ENCODE measurements around the gene PDCD2L.
"Not testable (repeated sequence)": the region's sequence is repeated elsewhere in the genome, so short reads cannot be mapped to it uniquely, and the experiment has no call there.

PDCD2L gene

DNA sequence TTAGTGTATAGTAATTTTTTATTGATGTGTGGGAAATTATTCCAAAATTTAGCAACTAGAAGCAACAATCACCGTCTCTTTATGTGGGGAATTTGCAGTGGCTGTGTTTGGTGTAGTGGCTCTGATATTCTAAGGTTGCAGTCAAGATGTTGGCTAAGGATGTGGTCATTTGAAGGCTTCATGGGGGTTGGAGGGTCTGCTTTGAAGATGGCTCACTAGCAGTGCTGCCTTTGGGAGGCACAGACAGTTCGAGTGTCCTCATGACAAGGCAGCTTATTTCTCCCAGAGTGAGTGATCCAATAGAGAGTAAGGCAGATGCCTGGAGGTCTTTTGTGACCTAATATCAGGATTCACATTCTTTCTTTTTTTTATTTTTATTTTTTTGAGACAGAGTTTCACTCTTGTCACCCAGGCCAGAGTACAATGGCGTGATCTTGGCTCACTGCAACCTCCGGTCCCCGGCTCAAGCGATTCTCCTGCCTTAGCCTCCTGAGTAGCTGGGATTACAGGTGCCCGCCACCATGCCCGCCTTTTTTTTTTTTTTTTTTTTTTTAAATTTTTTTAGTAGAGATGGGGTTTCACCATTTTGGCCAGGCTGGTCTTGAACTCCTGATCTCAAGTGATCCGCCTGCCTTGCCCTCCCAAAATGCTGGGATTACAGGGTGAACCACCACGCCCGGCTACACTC lies 30.5 kb upstream of the PDCD2L start:
- no peak for DNase-seq (ENCODE audit: low spot score)

DNA sequence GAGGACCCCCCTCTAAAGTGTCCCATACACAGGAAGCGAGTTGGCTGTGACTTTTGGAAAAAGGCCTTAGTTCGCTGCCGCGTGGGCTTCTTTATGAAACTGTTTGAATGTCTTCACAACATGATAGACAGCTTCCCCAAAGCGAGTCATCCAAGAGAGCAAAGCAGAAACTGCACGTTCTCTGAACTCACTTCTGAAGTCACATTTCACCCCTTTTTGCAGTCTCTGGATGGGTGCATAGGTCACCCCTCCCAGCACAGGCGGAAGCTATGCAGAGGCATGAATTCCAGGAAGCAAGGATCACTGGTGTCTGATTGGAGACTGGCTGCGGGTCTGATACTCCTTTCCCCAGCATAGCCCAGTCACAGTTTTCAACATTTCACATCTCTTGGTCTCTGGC lies 28.6 kb upstream of the PDCD2L start:
- DNase-seq (ENCODE audit: low spot score): no peak

DNA sequence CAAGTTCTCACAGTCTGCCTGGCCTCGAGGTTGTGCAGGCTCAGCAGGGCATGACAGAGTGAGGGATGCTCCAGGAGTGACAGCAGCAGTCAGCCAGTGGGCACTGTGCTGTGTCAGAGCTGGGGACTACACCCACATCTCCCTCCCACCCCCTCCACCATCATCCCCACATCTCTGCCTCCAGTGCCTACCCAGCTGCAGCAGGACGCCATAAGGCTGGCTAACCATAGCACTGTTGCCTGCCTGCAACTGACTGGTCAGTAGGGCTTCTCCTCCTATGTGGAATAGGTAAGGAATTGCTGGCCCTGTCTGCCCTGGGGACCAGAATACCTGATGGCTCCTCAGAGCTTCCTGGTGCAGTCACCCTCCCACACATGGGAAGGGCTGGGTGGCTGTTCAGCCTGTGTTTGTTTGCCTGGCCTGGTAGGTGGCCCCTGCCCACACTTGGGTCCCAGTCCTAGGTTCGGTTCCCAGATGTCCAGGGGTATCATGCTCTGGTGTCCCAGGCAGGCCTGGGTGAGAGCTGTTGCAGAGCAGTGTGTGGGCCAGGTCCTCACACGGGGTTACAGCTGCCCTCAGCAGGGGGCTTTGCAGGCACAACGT lies 23.5 kb upstream of the PDCD2L start:
- no peak for DNase-seq (ENCODE audit: low spot score)

GRCh38 chr19:34381399-34382251 lies 22.6 kb upstream of the PDCD2L start:
- no peak for DNase-seq (ENCODE audit: low spot score)

DNA sequence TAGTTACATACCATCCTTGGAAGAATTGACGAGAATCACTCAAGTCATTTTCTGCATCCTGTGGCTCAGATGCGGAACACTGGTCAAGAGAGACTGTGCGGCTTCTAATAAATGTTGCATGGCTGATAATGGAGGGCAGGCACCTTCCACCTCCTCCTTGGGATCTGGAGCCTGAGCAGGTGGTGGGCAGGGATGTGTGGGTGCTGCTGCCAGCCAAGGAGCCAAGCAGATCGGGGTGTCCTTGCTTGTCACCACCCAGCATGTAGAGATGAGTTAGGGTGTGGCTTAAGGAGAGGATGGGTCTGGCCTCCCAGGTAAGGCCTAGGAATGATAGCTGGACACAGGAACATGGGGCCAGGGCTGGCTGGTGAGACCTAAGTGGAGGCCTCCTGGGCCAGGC lies 21.7 kb upstream of the PDCD2L start:
- no peak for DNase-seq (ENCODE audit: low spot score)

DNA sequence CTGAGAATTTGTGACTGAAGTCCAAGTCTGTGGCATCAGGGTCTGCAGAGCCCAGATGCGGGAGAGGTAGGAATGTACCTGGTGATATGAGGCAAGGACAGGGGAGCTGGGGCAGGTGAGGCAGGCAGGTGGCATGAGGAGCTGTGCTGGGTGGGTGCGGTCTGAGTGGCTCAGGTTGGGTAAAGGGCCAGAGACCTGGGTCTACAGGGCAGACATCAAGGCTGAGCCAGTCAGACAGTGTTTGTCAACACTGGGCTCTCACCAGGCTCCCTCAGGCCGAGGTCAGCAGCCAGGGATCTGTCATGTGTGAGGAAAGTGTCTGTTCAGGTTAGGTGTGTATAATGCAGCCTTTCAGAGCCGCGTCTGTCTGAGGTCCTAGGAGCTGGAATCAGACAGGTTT lies 20.6 kb upstream of the PDCD2L start:
- DNase-seq (ENCODE audit: low spot score): no peak

GRCh38 chr19:34386645-34387445 lies 17.4 kb upstream of the PDCD2L start:
- DNase-seq (ENCODE audit: low spot score): no peak

- DNase-seq (ENCODE audit: low spot score): no peak
Observed at GRCh38 chr19:34387446-34387810, 16.8 kb upstream of the PDCD2L start.

GRCh38 chr19:34388745-34389144 lies 15.5 kb upstream of the PDCD2L start:
- not testable (repeated sequence) for DNase-seq (ENCODE audit: low spot score)

GRCh38 chr19:34391813-34392212 lies 12.4 kb upstream of the PDCD2L start:
- DNase-seq (ENCODE audit: low spot score): peak; percentile 37

GRCh38 chr19:34393031-34393430 lies 11.2 kb upstream of the PDCD2L start:
- no peak for DNase-seq (ENCODE audit: low spot score)

DNA sequence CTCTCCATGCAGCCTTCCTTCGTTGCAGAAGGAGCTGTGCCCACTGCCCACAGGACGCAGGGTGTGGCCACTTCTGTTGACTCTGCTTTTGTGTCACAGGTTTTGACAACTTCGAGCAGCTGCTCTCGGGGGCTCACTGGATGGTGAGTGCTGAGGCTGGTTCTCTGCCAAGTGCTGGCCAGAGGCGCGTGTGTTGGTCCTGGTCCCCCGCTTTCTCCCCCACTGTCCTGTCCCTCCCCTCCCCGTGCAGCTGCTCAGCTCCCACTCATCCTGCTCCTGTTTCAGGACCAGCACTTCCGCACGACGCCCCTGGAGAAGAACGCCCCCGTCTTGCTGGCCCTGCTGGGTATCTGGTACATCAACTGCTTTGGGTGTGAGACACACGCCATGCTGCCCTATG lies 10.6 kb upstream of the PDCD2L start:
- no peak for DNase-seq (ENCODE audit: low spot score)

DNA sequence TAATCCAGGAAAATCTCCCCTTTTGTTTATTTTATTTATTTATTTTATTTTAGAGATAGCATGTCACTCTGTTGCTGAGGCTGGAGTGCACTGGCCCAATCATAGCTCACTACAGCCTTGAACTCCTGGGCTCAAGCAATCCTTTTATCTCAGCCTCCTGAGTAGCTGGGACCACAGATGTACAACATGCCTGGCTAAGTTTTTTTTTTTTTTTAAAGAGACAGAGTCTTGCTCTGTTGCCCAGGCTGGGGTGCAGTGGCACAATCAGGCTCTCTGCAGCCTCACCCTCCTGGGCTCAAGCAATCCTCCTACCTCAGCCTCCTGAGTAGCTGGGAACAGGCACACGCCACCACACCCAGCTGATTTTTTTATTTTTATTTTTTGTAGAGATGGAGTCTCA lies 6.3 kb upstream of the PDCD2L start:
- no peak for DNase-seq (ENCODE audit: low spot score)

- no peak for DNase-seq (ENCODE audit: low spot score)
Observed at GRCh38 chr19:34399886-34400285, 4.3 kb upstream of the PDCD2L start.

GRCh38 chr19:34400844-34401243 lies 3.4 kb upstream of the PDCD2L start:
- not testable (repeated sequence) for DNase-seq (ENCODE audit: low spot score)

- DNase-seq (ENCODE audit: low spot score): no peak
Observed at GRCh38 chr19:34402074-34402600, 2.1 kb upstream of the PDCD2L start.

DNA sequence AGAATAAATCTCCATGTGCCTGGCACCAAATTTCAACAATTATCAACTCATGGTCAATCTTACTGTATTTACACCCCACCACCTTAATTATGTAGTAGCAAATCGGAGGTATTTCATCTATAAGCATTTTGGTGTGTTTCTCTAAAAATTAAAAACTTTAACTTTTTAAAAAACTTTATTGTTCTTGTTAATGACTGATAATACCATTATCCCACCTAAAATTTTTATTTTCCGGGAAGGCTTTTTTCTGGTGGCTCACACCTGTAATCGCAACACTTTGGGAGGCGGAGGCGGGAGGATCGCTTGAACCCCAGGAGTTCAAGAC lies 453 bp upstream of the PDCD2L start:
- no peak for DNase-seq (ENCODE audit: low spot score)

DNA sequence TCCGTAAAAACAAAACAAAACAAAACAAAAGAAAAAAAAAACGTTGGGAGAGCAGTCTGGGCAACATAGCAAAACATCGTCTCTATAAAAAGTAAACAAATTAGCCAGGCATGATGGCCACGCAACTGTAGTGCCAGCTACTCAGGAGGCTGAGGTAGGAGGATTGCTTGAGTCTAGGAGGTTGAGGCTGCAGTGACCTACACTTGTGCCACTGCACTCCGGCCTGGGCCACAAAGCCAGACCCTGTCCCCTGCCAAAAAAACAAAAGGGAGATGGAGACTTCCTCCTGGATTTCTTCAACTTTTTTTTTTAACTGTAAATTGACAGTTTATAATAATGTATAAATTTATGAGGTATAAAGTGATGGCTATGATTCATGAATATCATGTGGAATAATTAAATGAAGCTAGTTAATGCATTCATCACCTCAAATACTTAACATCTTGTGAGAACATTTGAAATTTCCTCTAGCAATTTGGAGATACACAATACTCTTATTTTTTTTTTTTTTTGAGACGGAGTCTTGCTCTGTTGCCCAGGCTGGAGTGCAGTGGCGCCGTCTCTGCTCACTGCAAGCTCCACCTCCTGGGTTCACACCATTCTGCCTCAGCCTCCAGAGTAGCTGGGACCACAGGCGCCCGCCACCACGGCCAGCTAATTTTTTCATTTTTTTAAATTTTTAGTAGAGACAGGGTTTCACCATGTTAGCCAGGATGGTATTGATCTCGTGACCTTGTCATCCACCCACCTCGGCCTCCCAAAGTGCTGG lies 1.9 kb downstream of the PDCD2L start:
- no peak for DNase-seq (ENCODE audit: low spot score)

DNA sequence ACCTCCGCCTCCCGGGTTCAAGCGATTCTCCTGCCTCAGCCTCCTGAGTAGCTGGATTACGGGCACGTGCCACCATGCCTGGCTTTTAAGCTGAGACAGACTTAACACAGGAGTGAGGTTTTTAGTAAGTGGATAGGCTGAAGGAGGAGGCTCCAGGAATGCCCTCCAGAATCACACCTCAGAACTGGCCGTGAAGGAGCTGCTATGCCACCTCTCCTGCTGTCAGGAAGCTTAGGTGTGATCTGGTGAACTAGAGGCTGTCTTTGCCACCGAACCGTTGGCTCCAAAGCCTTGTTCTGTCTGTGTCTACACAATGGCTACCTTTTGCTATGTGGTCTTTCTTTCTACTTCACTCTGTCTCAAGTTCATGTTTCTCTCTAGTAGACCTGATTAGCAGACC lies 4.2 kb downstream of the PDCD2L start:
- DNase-seq (ENCODE audit: low spot score): no peak

- DNase-seq (ENCODE audit: low spot score): no peak
Observed at GRCh38 chr19:34409189-34410164, 5.3 kb downstream of the PDCD2L start.
